Peyer's patch (tissue), 4 donors: ENCODE results near the gene FEV. TPM values are rescaled to one million over a fixed set of nuclear protein-coding genes. Genes with fewer than 3 reads are reported as not detected.
A peak's percentile ranks its signal among the peaks of the same experiment; 100 is the strongest.

Experiments used
- DNase-seq, 3 donors: peaks; one replicate each; pipeline ENCODE4 v3.0.0-alpha.2; 2017 to 2019
- H3K27ac ChIP-seq, 4 donors: fragments of 200-600 bp; sonication (generic); one replicate each; pipeline ENCODE4 v1.5.1; 2016 to 2019
- H3K27me3 ChIP-seq, 2 donors: fragments of 200-600 bp; sonication (generic); one replicate each; pipeline ENCODE4 v1.5.1; 2019
- H3K36me3 ChIP-seq, 3 donors: fragments of 200-600 bp; sonication (generic); one replicate each; pipeline ENCODE4 v1.5.1; 2016 to 2019
- H3K4me1 ChIP-seq, 4 donors: fragments of 200-600 bp; sonication (generic); one replicate each; pipeline ENCODE4 v1.5.1; 2016 to 2019
- H3K4me3 ChIP-seq, 4 donors: fragments of 200-600 bp; sonication (generic); 1 replicate in 3 of 4; 2 replicates in 1 of 4; pipeline ENCODE4 v1.5.1; 2016 to 2019; ENCODE audit warnings: mild to moderate bottlenecking in 1 of 4
- H3K9me3 ChIP-seq, 4 donors: fragments of 200-600 bp; sonication (generic); one replicate each; pipeline ENCODE4 v1.5.1; 2016 to 2019; ENCODE audit warnings: mild to moderate bottlenecking in 1 of 4
- CTCF ChIP-seq, 6 experiments: fragments of 450-650 bp in 4 of 6; fragments of 200-600 bp in 2 of 6; sonication (generic) in 1 of 6; IDR thresholded peaks; one replicate each; pipeline ENCODE4 v1.5.1; 2017 to 2019; ENCODE audit warnings: antibody characterized with exemption in 6 of 6, mild to moderate bottlenecking in 3 of 6, moderate library complexity in 1 of 6
- POLR2A ChIP-seq, 2 donors: fragments of 450-650 bp; IDR thresholded peaks; one replicate each; pipeline ENCODE4 v1.5.1; 2017; ENCODE audit warnings: antibody characterized with exemption in 2 of 2, mild to moderate bottlenecking in 2 of 2, moderate library complexity in 2 of 2
- total RNA-seq, 4 donors: library from RNA; depleted of rRNA; stranded (reverse); fragments of >200 nt; gene quantifications; one replicate each; pipeline ENCODE4 v1.1.0, GENCODE V29; 2016

FEV gene
- total RNA-seq, 4 donors from 2014 or later: 3.2 to 6.7 (median 5.1) TPM; not detected in 1

- no peaks in the 10 kb centered on the region for H3K4me1 ChIP-seq
- TF ChIP-seq CTCF (IDR thresholded peaks at IDR 0.05) (no peak), POLR2A (IDR thresholded peaks at IDR 0.05) (no peak)
- H3K36me3 ChIP-seq: no peaks in the 10 kb centered on the region
- no peak for DNase-seq
- H3K27me3 ChIP-seq: no peaks in the 10 kb centered on the region
- no peak overlapping the region for H3K4me3 ChIP-seq
- no peaks in the 10 kb centered on the region for H3K9me3 ChIP-seq
- H3K27ac ChIP-seq: no peak overlapping the region
Measured at GRCh38 chr2:219024059-219024458, 39.1 kb upstream of the FEV start.

- Histone ChIP-seq H3K27me3 (no peaks in the 10 kb centered on the region), H3K9me3 (no peaks in the 10 kb centered on the region)
Measured at GRCh38 chr2:219023045-219023605, 38.1 kb upstream of the FEV start.

GRCh38 chr2:219022616-219023015 lies 37.6 kb upstream of the FEV start:
- no peaks in the 10 kb centered on the region for H3K27me3 ChIP-seq
- no peaks in the 10 kb centered on the region for H3K36me3 ChIP-seq
- no peaks in the 10 kb centered on the region for H3K4me1 ChIP-seq
- H3K4me3 ChIP-seq: no peak overlapping the region
- no peaks in the 10 kb centered on the region for H3K9me3 ChIP-seq
- no peak for TF ChIP-seq POLR2A (IDR thresholded peaks at IDR 0.05)
- no peak for TF ChIP-seq CTCF (IDR thresholded peaks at IDR 0.05)
- H3K27ac ChIP-seq: no peak overlapping the region
- no peak for DNase-seq

More at GRCh38 chr2:219023045-219023605, 38.1 kb upstream of the FEV start:
- Histone ChIP-seq H3K27ac (no peak overlapping the region), H3K4me1 (no peaks in the 10 kb centered on the region), H3K36me3 (no peaks in the 10 kb centered on the region), H3K4me3 (no peak overlapping the region)
- DNase-seq: peak in 1 of 3 donors; percentile 25
- TF ChIP-seq CTCF (IDR thresholded peaks at IDR 0.05): no peak
- no peak for TF ChIP-seq POLR2A (IDR thresholded peaks at IDR 0.05)

DNA sequence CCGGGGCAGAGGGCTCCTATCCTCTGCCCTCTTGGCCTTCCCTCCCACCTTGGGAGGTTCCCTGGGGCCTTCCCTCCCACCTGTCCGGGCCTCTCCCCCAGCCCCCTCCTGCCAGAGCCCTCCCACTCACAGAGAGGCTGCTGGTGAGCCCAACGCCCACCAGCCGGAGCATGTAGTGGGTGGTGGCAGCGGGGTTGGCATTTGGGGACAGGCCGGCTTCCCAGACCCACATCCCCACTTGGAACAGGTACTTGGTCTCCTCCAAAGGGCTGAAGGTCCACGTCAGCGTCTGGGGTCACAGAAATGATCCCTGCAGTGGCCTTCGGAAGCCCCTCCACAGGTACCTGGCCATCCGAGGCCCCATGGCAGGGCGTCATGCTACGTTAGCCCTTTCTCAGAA lies 37.1 kb upstream of the FEV start:
- H3K36me3 ChIP-seq: no peaks in the 10 kb centered on the region
- no peaks in the 10 kb centered on the region for H3K9me3 ChIP-seq
- TF ChIP-seq CTCF (IDR thresholded peaks at IDR 0.05) (no peak), POLR2A (IDR thresholded peaks at IDR 0.05) (no peak)
- no peak overlapping the region for H3K4me3 ChIP-seq
- H3K4me1 ChIP-seq: no peaks in the 10 kb centered on the region
- no peak overlapping the region for H3K27ac ChIP-seq
- DNase-seq: peak in 1 of 3 donors; percentile 29
- H3K27me3 ChIP-seq: no peaks in the 10 kb centered on the region

DNA sequence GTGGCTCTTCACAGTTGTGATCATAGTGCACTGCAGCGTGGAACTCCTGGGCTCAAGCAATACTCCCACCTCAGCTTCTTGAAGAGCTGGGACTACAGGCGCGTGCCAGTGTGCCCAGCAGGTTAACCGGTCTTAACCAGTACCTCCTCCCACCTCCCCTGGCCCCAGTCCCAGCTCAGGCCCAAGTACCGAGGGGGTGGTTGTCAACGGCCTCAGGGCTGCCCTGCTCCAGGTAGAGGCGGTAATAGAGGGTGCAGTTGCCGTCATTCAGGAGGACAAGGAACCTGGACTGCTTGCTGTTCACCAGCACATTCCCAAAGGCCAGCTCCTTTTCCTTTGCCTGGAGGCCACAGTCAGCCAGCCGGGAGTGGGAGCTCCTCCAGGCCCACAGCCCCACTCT lies 36.6 kb upstream of the FEV start:
- H3K4me3 ChIP-seq: no peak overlapping the region
- DNase-seq: peak in 1 of 3 donors; percentile 16
- no peaks in the 10 kb centered on the region for H3K36me3 ChIP-seq
- TF ChIP-seq POLR2A (IDR thresholded peaks at IDR 0.05) (no peak), CTCF (IDR thresholded peaks at IDR 0.05) (no peak)
- H3K9me3 ChIP-seq: no peaks in the 10 kb centered on the region
- no peaks in the 10 kb centered on the region for H3K4me1 ChIP-seq
- no peak overlapping the region for H3K27ac ChIP-seq
- no peaks in the 10 kb centered on the region for H3K27me3 ChIP-seq
